Posterior cingulate gyrus (tissue), 11 donors: ENCODE results near the gene PITPNM3.
"Not testable (repeated sequence)": the region's sequence is repeated elsewhere in the genome, so short reads cannot be mapped to it uniquely, and the experiment has no call there.

ENCODE experiments used
- DNase-seq, 10 donors: peaks; one replicate each; pipeline versions ENCODE4 v3.0.0 to v3.0.0-alpha.2; 2020 to 2021; ENCODE audit warnings: mixed read lengths in 3 of 10
- intact Hi-C: fragments of 100-400 bp; cut with DNase I; formaldehyde crosslinking; loops from one replicate; pipeline ENCODE4 v1.15.1; 2023

Gene PITPNM3

GRCh38 chr17:6556121-6557039 lies at the start of gene PITPNM3:
Gene PITPNM3, minus strand, starts transcription at chr17:6556555. Its CDS starts 149 bp downstream, at chr17:6556406.
- DNase-seq, result peak in 3 of 10 donors; percentile 75 to 85 (median 78)
- intact Hi-C loops, result loop anchor here (10.0 kb wide), 1 partner anchor 62 kb away; no protein-coding TSS in a partner anchor

- intact Hi-C loops, result no loop called here
- no peak for DNase-seq
These were observed 48.8 kb upstream of the PITPNM3 start for GRCh38 chr17:6605142-6605541.

- intact Hi-C loops, result no loop called here
- peak in 4 of 10 donors; percentile 9 to 16 (median 11) for DNase-seq
These were observed 47.5 kb upstream of the PITPNM3 start for GRCh38 chr17:6603744-6604325.

GRCh38 chr17:6602141-6602540 lies 45.8 kb upstream of the PITPNM3 start:
- intact Hi-C loops, result no loop called here
- no peak for DNase-seq

GRCh38 chr17:6599364-6599763 lies 43.0 kb upstream of the PITPNM3 start:
- intact Hi-C loops, result no loop called here
- DNase-seq, result no peak

GRCh38 chr17:6597727-6598126 lies 41.4 kb upstream of the PITPNM3 start:
- intact Hi-C loops, result no loop called here
- DNase-seq, result no peak

- DNase-seq, result no peak
- intact Hi-C loops, result no loop called here
These were observed 40.6 kb upstream of the PITPNM3 start for GRCh38 chr17:6596941-6597340.

- intact Hi-C loops, result no loop called here
- no peak for DNase-seq
These were observed 40.2 kb upstream of the PITPNM3 start for GRCh38 chr17:6596511-6596910.

- intact Hi-C loops, result no loop called here
- no peak for DNase-seq
These were observed 39.7 kb upstream of the PITPNM3 start for GRCh38 chr17:6596081-6596480.

- peak in 1 of 10 donors; percentile 40 for DNase-seq
- intact Hi-C loops, result not testable (repeated sequence)
These were observed 37.0 kb upstream of the PITPNM3 start for GRCh38 chr17:6593371-6593770.

- intact Hi-C loops, result no loop called here
- DNase-seq, result no peak
These were observed 35.8 kb upstream of the PITPNM3 start for GRCh38 chr17:6592173-6592572.

- no peak for DNase-seq
- intact Hi-C loops, result no loop called here
These were observed 35.3 kb upstream of the PITPNM3 start for GRCh38 chr17:6591599-6592158.

GRCh38 chr17:6589266-6589946 lies 33.1 kb upstream of the PITPNM3 start:
- DNase-seq, result no peak
- intact Hi-C loops, result no loop called here

- intact Hi-C loops, result no loop called here
- DNase-seq, result no peak
These were observed 31.8 kb upstream of the PITPNM3 start for GRCh38 chr17:6588165-6588564.

- DNase-seq, result no peak
- intact Hi-C loops, result no loop called here
These were observed 31.0 kb upstream of the PITPNM3 start for GRCh38 chr17:6587310-6587709.

GRCh38 chr17:6583411-6583810 lies 27.1 kb upstream of the PITPNM3 start:
- intact Hi-C loops, result no loop called here

GRCh38 chr17:6580625-6581024 lies 24.3 kb upstream of the PITPNM3 start:
- intact Hi-C loops, result no loop called here
- DNase-seq, result no peak

More at GRCh38 chr17:6583411-6583810, 27.1 kb upstream of the PITPNM3 start:
- DNase-seq, result no peak

GRCh38 chr17:6578491-6578890 lies 22.1 kb upstream of the PITPNM3 start:
- intact Hi-C loops, result no loop called here
- DNase-seq, result no peak

GRCh38 chr17:6577686-6578263 lies 21.4 kb upstream of the PITPNM3 start:
- DNase-seq, result no peak
- intact Hi-C loops, result no loop called here

GRCh38 chr17:6576038-6576785 lies 19.9 kb upstream of the PITPNM3 start:
- intact Hi-C loops, result no loop called here

More at GRCh38 chr17:6576038-6576785, 19.9 kb upstream of the PITPNM3 start:
- no peak for DNase-seq
